T47D (cell line): ENCODE data around the gene TMEM51.
A peak's percentile ranks its signal among the peaks of the same experiment; 100 is the strongest.

ENCODE experiments used
- DNase-seq, 2 experiments: peaks; one replicate each; pipeline versions ENCODE4 v3.0.0 to v3.0.0-alpha.2; 2011 to 2012; ENCODE audit warnings: low read depth in 1 of 2, low spot score in 1 of 2
- JUND ChIP-seq: IDR thresholded peaks from 2 replicates; pipeline ENCODE4 v1.6.1; 2012; ENCODE audit warnings: low read depth
- in situ Hi-C: cut with HindIII; loops from 2 replicates; pipeline ENCODE4 v1.10.0; 2016; ENCODE audit warnings: low sequenced_read_pairs, low pct_unique_long_range_greater_than_20kb

TMEM51 gene

DNA sequence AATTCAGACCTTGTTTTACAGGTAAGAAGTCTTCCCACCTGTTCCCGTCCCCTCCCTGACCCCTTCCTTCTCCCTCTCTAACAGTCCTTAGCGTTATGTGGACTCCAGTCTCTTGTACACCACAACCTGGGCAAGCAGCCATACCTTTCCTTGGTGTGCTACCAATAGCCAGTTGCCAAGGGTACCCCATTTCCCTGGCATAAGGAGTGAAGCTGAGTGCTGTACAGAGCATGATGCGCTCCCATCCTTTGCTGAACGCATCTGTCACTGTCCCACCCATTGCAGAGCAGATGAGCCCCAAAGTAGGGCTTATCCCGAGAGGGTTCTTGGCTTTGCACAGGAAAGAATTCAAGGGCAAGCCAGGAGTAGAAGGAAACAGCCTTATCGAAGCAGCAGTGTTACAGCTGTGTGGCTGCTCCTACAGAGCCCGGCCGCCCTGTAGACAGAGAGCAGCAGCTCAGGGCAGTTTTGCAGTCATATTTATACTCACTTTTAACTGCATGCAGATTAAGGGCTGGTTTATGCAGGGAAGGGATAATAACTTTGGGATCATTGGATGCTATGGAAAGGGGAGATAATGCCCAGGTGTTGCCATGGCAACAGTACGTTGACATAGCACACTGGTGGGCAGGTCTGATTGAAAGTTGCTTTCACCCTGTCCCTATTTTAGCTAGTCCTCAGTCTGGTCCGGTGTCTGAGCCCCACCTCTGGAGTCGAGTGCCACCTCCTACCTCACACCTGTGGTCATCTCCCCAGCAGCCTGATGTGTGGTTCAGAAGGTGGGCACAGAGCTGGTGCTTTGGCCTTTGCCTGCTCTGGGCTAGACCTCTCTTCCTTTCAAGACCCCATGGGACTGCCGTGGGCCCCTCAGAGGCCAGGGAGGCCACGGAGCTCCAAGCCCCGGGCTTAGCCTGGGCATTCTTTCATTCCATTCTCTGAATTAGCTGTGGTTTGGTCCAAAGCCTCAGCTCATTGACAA, 98.6 kb downstream of the TMEM51 start:
- in situ Hi-C loops = no loop called here
- no peak for TF ChIP-seq JUND
- DNase-seq = no peak

DNA sequence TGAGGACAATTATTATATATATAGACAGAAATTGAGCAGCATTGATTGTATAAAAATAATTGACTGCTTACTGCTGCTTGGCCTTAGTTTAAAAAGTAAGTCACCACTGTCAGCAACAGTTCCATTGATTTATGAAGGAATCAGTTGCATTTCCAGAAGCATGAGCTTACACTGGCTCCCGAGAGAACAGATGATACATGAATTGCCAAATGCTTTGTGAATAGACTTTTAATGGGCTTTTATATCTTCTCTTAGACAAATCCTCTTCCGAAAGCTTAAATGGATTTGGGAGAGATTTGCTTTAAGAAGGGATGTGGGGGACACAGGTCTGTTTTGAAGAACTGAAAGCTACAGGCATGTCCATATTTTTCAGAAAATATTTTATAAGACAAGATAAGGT, 101.0 kb downstream of the TMEM51 start:
- in situ Hi-C loops = no loop called here
- no peak for DNase-seq
- no peak for TF ChIP-seq JUND

DNA sequence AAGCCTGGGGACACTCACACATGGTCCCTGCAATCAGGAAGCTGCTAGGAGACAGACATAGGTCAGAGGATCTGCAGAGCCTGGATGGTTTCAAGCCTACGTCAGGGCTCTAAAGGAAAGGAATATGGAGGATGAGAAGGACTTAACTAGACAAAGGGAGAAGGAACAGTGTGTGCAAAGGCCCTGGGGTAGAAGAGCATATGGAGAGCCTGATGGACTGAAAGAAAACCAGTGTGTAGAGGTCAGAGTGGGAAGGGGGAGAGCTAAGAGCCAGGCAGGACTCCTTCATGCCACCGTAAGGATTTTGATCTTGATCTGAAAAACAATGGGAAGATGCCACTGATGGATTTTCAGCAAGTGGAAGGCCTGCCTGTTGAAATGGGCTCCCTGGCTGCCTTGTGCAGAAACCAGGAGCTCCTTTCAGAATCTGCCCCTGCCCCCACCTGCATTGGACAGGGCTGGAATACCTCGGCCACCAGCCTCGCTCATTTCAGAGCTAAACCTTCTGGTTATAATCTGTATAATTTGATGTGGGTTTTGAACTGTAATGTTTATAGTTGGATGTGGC, 102.1 kb downstream of the TMEM51 start:
- in situ Hi-C loops = no loop called here
- no peak for DNase-seq
- no peak for TF ChIP-seq JUND

DNA sequence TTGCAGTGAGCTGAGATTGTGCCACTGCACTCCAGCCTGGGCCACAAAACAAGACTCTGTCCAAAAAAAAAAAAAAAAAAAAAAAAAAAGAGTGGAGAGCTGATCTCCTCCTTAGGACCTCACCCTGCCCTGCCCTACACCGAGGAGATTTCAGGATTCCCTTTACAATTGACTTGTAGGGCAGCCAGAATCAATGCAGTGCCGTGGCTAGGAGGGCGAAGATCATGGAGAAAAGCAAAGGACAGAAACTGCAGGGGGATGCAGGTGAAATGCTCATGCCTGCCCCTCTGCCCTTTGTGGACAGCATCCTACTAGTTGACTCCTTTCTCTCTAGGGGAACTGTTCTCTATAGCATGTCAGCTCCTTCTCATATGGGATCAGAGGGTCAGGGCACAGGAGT, 103.0 kb downstream of the TMEM51 start:
- in situ Hi-C loops = no loop called here
- TF ChIP-seq JUND = no peak
- no peak for DNase-seq

DNA sequence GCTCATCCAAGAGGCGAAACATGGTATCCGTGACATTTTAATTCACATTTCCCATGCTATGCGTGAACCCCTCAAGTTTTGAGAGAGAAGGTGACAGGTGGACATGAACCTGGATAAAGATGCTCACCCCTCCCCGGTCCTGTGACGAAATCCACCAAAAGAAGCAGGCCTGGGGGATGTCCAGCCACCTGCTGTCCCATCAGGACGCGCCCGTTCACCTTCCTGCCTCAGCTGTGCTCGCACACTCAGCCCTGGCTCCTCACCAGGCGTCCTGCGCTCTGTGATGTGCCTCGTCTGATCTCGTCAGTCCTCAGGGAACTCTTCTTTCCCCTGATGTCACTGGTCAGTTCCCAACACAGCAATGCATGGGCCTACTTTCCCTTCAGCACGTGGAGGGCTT, 103.8 kb downstream of the TMEM51 start:
- in situ Hi-C loops = no loop called here
- TF ChIP-seq JUND = no peak

DNA sequence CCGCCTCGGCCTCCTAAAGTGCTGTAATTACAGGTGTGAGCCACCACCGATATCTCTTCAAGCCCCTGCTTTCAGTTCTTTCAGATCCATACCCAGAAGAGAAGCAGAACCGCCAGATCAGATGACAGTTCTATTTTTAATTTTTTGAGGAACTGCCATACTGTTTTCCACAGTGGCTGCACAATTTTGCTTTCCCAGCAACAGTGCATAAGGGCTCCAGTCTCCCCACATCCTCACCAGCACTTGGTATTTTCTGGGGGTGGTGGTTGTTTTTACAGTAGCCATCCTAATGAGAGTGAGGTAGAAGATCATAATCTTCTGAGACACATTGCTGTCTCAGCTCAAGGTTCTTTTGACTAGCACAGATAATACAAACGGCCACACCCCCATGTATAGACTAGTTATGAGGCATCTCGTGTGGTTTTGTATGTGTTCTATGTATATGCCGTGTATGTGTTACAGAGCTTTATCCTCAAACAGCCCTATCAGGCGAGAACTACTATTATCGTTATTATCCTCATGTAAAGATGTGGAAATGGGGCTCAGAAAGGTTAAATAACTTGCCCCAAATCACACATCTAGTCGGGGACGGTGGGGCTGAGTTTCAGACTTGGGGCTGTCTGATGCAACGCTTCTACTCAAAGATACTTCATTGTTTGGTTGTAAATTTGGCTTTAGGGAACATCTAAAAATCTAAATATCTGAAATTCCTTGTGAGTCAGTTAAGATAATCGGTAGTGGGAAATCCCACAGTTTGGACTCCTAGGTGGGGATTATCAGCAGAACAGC, 105.5 kb downstream of the TMEM51 start:
- in situ Hi-C loops = no loop called here
- DNase-seq = no peak

More for the DNA sequence above, 103.8 kb downstream of the TMEM51 start:
- DNase-seq = no peak

DNA sequence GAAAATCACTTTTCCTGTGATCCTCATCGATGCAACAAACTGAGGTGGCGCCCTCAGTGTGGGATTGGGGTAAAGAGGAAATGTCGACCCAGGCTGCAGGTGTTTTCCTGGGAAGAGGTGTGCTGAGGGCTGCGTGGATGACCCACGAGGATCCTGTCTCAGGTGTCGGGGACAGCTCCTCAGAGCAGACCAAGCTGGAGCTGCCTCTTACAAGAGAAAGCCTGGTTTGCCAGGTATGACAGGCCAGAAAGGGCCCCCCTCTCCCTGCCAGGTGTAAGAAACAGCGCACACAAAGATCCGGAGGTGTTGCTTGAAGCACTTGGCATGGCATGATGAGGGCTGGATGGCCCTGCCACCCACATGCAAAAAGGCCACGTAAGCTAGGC, 106.1 kb downstream of the TMEM51 start:
- DNase-seq = no peak
- TF ChIP-seq JUND = no peak
- in situ Hi-C loops = no loop called here

More for the DNA sequence above, 105.5 kb downstream of the TMEM51 start:
- no peak for TF ChIP-seq JUND

DNA sequence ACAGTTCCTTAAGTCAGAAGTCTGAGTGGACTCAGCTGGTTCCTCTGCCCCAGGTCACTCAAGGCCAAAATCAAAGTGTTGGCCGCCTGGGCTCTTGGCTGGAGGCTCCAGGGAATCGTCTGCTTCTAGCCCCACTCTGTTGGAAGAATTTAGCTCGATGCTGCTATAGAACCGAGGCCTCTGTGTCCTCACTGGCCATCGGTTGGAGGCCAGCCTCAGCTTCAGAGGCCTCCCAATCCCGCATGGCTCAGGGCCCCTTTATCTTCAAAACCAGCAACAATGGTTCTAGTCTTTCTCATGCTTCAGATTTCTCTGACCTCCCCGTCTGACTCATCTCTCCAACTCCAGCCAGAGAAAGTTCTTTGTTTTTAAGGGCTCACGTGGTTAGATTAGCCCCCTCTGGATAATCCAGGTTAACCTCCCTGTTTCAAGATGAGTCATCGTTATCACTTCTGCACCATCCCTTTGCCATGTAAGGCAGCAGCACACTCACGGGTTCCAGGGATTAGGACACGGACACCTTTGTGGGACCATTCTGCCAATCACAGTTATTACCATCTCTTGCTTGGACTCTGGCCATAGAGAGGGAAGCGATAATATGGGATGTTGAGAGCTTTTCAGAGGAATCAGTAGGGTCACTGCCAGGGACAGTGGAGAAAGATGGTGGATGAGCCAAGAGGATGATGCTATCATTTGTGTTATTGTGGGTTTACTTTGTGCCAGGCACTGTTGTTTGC, 107.0 kb downstream of the TMEM51 start:
- in situ Hi-C loops = no loop called here
- no peak for DNase-seq
- no peak for TF ChIP-seq JUND

DNA sequence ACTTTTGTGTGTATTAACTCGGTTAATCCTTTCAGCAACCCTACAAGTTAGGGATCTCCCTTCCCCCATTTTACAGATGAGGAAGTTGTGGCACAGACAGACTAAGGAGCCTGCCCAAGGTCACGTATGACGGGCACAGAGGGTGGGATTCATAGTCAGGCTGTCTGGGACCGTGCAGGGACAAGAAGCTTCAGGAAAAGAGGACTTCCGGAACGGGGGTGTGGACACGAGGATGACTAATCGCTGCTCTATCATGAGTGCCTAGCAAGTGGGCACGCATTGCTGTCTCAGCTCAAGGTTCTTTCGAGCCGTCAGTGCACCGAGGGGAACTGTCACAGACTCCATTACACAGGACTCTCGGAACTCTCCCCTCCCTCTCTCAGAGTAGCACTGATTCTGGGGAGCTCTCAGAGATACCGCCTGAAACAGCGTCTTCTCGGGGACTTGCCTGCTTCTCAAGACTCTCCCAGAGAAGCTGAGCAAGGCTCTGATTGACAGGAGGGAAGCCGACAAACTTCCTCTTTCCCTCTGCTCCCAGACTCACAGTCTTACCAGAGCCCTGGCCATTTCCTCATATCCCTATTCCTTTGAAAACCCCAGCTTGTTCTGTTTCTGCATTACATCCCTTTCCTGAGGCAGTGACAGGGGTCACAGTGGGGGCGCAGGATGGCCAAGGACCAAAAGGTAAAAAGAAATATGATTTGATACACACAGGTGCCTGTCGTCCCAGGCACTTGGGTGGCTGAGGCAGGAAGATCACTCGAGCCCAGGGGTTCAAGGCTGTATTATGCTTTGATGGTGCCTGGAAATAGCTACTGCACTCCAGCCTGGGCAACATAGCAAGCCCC, 107.8 kb downstream of the TMEM51 start:
- DNase-seq = peak; percentile 9 to 15

DNA sequence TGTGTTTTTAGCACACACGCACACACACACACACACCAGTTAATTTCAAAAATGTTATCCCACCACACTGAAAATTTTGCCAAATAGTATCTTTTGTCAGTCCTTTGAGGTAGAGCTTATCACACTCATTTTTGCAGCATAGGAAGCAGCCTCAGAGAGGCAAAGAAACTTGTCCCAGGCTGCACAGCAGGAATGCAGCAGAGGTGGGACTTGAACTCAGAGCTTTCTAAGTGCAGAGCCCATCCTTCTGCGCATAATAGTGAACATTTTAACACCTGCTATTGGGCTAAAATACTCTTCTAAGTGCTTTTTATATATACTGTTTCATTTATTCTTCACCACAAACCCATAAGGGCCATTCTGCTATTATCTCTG, 108.4 kb downstream of the TMEM51 start:
- no peak for DNase-seq
- in situ Hi-C loops = no loop called here
- TF ChIP-seq JUND = no peak

More for the DNA sequence above, 107.8 kb downstream of the TMEM51 start:
- no peak for TF ChIP-seq JUND
- in situ Hi-C loops = no loop called here

DNA sequence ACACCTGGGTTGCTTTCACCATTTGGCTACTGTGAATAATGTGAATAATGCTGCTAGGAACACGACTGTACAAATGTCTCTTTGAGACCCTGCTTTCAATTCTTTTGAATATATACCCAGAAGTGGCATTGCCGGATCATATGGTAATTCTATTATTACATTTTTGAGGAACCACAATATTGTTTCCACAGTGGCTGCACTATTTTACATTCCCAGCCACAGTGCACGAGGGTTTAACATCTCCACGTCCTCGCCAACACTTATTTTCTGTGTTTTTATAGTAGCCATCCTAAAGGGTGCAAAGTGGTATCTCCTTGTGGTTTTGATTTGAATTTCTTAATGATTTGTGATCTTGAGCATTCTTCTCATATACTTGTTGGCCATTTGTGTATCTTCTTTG, 109.2 kb downstream of the TMEM51 start:
- no peak for DNase-seq
- in situ Hi-C loops = no loop called here

More for the DNA sequence above, 109.2 kb downstream of the TMEM51 start:
- TF ChIP-seq JUND = no peak
